IMR-90 (cell line): ENCODE data around the gene GTF2H4. TPM values are rescaled to one million over a fixed set of nuclear protein-coding genes. Genes with fewer than 3 reads are reported as not detected.

ENCODE experiments used
- ATAC-seq: fragments of 200-7000 bp; cut with Tn5 transposase; 2 replicates; pipeline ENCODE4 v1.9.1; 2020; ENCODE audit warnings: low read depth, mild to moderate bottlenecking, moderate library complexity
- BruUV-seq: library from RNA; stranded (reverse); fragments of 400-500 nt; replicated peaks from 2 replicates; lab custom pipeline; 2021; lab: Mats Ljungman, UMichigan
- CTCF ChIA-PET: fragments of 300-600 bp; formaldehyde crosslinking; extraction: SDS; loops from one replicate; lab custom pipeline; 2021; ENCODE audit warnings: antibody characterized with exemption; lab: Yijun Ruan, JAX
- POLR2A ChIA-PET: fragments of 300-600 bp; sonication (Branson Sonifier 250); formaldehyde crosslinking; loops from one replicate; lab custom pipeline; 2022; ENCODE audit warnings: antibody characterized with exemption; ENCODE audit not compliant: unreplicated experiment; lab: Charles Lee
- DNase-seq: peaks from one replicate; pipeline ENCODE4 v3.0.0; 2013
- H2AFZ ChIP-seq: replicated peaks from 2 replicates; pipeline ENCODE3; 2013; ENCODE audit warnings: low read length, mild to moderate bottlenecking; ENCODE audit not compliant: poor library complexity
- H2AK5ac ChIP-seq: 2 replicates; pipeline ENCODE4 v1.6.1; 2013; ENCODE audit warnings: low read depth, low read length, inconsistent platforms
- H2AK9ac ChIP-seq: replicated peaks from 2 replicates; pipeline ENCODE3; 2013; ENCODE audit warnings: mild to moderate bottlenecking, low read depth, low read length, moderate library complexity; ENCODE audit not compliant: poor library complexity
- H2BK120ac ChIP-seq: 2 replicates; pipeline ENCODE4 v1.6.1; 2013; ENCODE audit warnings: low read depth, low read length, inconsistent platforms
- H2BK15ac ChIP-seq: 3 replicates; pipeline ENCODE4 v1.6.1; 2013; ENCODE audit warnings: low read depth, low read length, inconsistent platforms
- H2BK20ac ChIP-seq: 2 replicates; pipeline ENCODE4 v1.6.1; 2013; ENCODE audit warnings: low read depth, mild to moderate bottlenecking, inconsistent platforms, low read length, moderate library complexity
- H2BK5ac ChIP-seq: 2 replicates; pipeline ENCODE4 v1.6.1; 2013; ENCODE audit warnings: mild to moderate bottlenecking, low read depth, low read length, inconsistent platforms; ENCODE audit not compliant: poor library complexity, severe bottlenecking
- H3K14ac ChIP-seq: replicated peaks from 2 replicates; pipeline ENCODE4 v1.6.1; 2013; ENCODE audit warnings: low read depth, low read length, inconsistent platforms
- H3K18ac ChIP-seq: 2 replicates; pipeline ENCODE4 v1.6.1; 2013; ENCODE audit warnings: low read depth, low read length, control low read depth
- H3K23ac ChIP-seq: 2 replicates; pipeline ENCODE4 v1.6.1; 2013; ENCODE audit warnings: low read depth, low read length, inconsistent platforms
- H3K27ac ChIP-seq: 2 replicates; pipeline ENCODE4 v1.5.1; 2013; ENCODE audit warnings: mild to moderate bottlenecking, control low read depth, low read length; ENCODE audit not compliant: insufficient read depth
- H3K27me3 ChIP-seq: 2 replicates; pipeline ENCODE4 v1.6.1; 2013; ENCODE audit warnings: low read length; ENCODE audit not compliant: control insufficient read depth, insufficient read depth
- H3K36me3 ChIP-seq: 2 replicates; pipeline ENCODE4 v1.6.1; 2013; ENCODE audit warnings: low read length, mixed read lengths; ENCODE audit not compliant: control insufficient read depth, insufficient read depth
- H3K4ac ChIP-seq: 2 replicates; pipeline ENCODE4 v1.6.1; 2013; ENCODE audit warnings: low read depth, low read length, inconsistent platforms
- H3K4me1 ChIP-seq: 2 replicates; pipeline ENCODE4 v1.6.1; 2013; ENCODE audit warnings: low read length, mixed read lengths; ENCODE audit not compliant: control insufficient read depth, insufficient read depth
- H3K4me2 ChIP-seq: 2 replicates; pipeline ENCODE4 v1.6.1; 2013; ENCODE audit warnings: low read depth, mild to moderate bottlenecking, control low read depth, low read length, moderate library complexity
- H3K4me3 ChIP-seq: 2 replicates; pipeline ENCODE4 v1.5.1; 2013; ENCODE audit warnings: low read depth, mild to moderate bottlenecking, control low read depth, low read length, moderate library complexity; ENCODE audit not compliant: insufficient read depth
- H3K56ac ChIP-seq: 2 replicates; pipeline ENCODE4 v1.6.1; 2013; ENCODE audit warnings: low read length, inconsistent platforms; ENCODE audit not compliant: insufficient read depth; ENCODE audit errors: extremely low read depth
- H3K79me1 ChIP-seq, 2 experiments: 2 replicates each; pipeline ENCODE4 v1.6.1; 2013; ENCODE audit warnings: low read length in 2 of 2, inconsistent platforms in 1 of 2, low read depth in 1 of 2
- H3K9ac ChIP-seq: 2 replicates; pipeline ENCODE4 v1.6.1; 2013; ENCODE audit warnings: low read depth, low read length, control low read depth
- H3K9me1 ChIP-seq: 2 replicates; pipeline ENCODE4 v1.6.1; 2013; ENCODE audit warnings: low read length, inconsistent platforms; ENCODE audit not compliant: insufficient read depth
- H3K9me3 ChIP-seq: 2 replicates; pipeline ENCODE4 v1.6.1; 2013; ENCODE audit warnings: low read length; ENCODE audit not compliant: control insufficient read depth, insufficient read depth
- H4K20me1 ChIP-seq: 2 replicates; pipeline ENCODE4 v1.6.1; 2013; ENCODE audit warnings: low read length, inconsistent platforms; ENCODE audit not compliant: insufficient read depth
- H4K5ac ChIP-seq: 2 replicates; pipeline ENCODE4 v1.6.1; 2013; ENCODE audit warnings: mild to moderate bottlenecking, low read depth, low read length, control low read depth
- H4K8ac ChIP-seq, 2 experiments: 2 replicates each; pipeline ENCODE4 v1.6.1; 2013; ENCODE audit warnings: low read depth in 2 of 2, low read length in 2 of 2, control low read depth in 1 of 2, inconsistent platforms in 1 of 2
- H4K91ac ChIP-seq: 2 replicates; pipeline ENCODE4 v1.6.1; 2013; ENCODE audit warnings: low read depth, low read length, inconsistent platforms; ENCODE audit not compliant: insufficient read depth
- BHLHE40 ChIP-seq: fragments of 150-350 bp; IDR thresholded peaks from 2 replicates; pipeline ENCODE4 v1.6.1; 2016; ENCODE audit warnings: mild to moderate bottlenecking, low read depth, low read length
- CHD1 ChIP-seq: IDR thresholded peaks from 2 replicates; pipeline ENCODE4 v1.6.1; 2012; ENCODE audit warnings: low read depth, low read length, improper control_type of control experiment
- ELK1 ChIP-seq: fragments of 150-350 bp; IDR thresholded peaks from 2 replicates; pipeline ENCODE4 v1.6.1; 2016; ENCODE audit warnings: low read depth, mild to moderate bottlenecking, low read length, moderate library complexity, borderline replicate concordance
- MAZ ChIP-seq: IDR thresholded peaks from 2 replicates; pipeline ENCODE4 v1.6.1; 2012; ENCODE audit warnings: low read depth, mild to moderate bottlenecking, low read length, improper control_type of control experiment, moderate library complexity, borderline replicate concordance
- RAD21 ChIP-seq: IDR thresholded peaks from 2 replicates; pipeline ENCODE4 v1.6.1; 2012; ENCODE audit warnings: low read length, improper control_type of control experiment
- RFX5 ChIP-seq: IDR thresholded peaks from 2 replicates; pipeline ENCODE4 v1.8.0; 2012; ENCODE audit warnings: low read depth, mild to moderate bottlenecking, low read length, moderate library complexity
- USF2 ChIP-seq: fragments of 150-350 bp; IDR thresholded peaks from 2 replicates; pipeline ENCODE4 v1.6.1; 2017; ENCODE audit warnings: mild to moderate bottlenecking, antibody characterized with exemption, low read length, low read depth
- WGBS, 2 experiments: methylation state at CpG; one replicate each; pipeline versions ENCODE4 v1.1.5 to v1.1.7; 2013; ENCODE audit warnings: missing lambda C conversion rate in 2 of 2; ENCODE audit not compliant: insufficient read length in 1 of 2; ENCODE audit errors: extremely low coverage in 2 of 2; 5-methylcytosine and 5-hydroxymethylcytosine counted together
- dilution Hi-C: fragments of 300-500 bp; cut with HindIII; formaldehyde crosslinking; loops from one replicate; pipeline ENCODE4 v1.14.3; 2018; ENCODE audit warnings: low sequenced_read_pairs; ENCODE audit not compliant: unreplicated experiment
- in situ Hi-C: fragments of 300-500 bp; cut with MboI; formaldehyde crosslinking; loops from 3 replicates; pipeline ENCODE4 v1.14.3; 2019; ENCODE audit warnings: low sequenced_read_pairs, inconsistent platforms, mixed read lengths
- intact Hi-C: fragments of 100-400 bp; cut with micrococcal nuclease; formaldehyde crosslinking; loops from 2 replicates; pipeline ENCODE4 v1.10.0; 2022
- polyA plus RNA-seq, 3 experiments: library from polyadenylated mRNA; depleted of rRNA; stranded (reverse); fragments of >200 nt; gene quantifications; 2 replicates each; pipeline ENCODE4 v1.2.3, GENCODE V29; 2012; ENCODE audit warnings: low replicate concordance in 1 of 3
- total RNA-seq: library from RNA; depleted of rRNA; stranded (reverse); fragments of >200 nt; gene quantifications from 2 replicates; pipeline ENCODE4 v1.2.3, GENCODE V29; 2012

Gene GTF2H4
- total and polyA plus RNA-seq, 2 of the 4 experiments (the other 2 are of a cell fraction) = 13.4 to 30.8 TPM

GRCh38 chr6:30893666-30894065 is 14.3 kb upstream of the GTF2H4 start:
- no peak overlapping the region for H2BK20ac ChIP-seq
- no peak overlapping the region for H4K8ac ChIP-seq
- H2BK15ac ChIP-seq = no peak overlapping the region
- no peak overlapping the region for H2BK5ac ChIP-seq
- H2AK5ac ChIP-seq = no peak overlapping the region
- no TSS peak for BruUV-seq
- H2BK120ac ChIP-seq = no peak overlapping the region
- H3K27me3 ChIP-seq = no peaks in the 10 kb centered on the region
- peaks cover 4% of the 10 kb centered on the region; the same call in 1 of the 2 replicates for H3K4me1 ChIP-seq
- no peaks in the 10 kb centered on the region for H3K9me3 ChIP-seq
- no peak overlapping the region for H3K56ac ChIP-seq
- POLR2A ChIA-PET = no interaction called here
- CTCF ChIA-PET = no interaction called here
- intact Hi-C loops (no loop called here), in situ Hi-C loops (no loop called here), dilution Hi-C loops (no loop called here)
- H4K5ac ChIP-seq = no peak overlapping the region
- no peak overlapping the region for H3K14ac ChIP-seq
- no peak overlapping the region for H3K4me3 ChIP-seq
- H2AFZ ChIP-seq = no peak overlapping the region
- H4K91ac ChIP-seq = no peak overlapping the region
- H3K4ac ChIP-seq = no peak overlapping the region
- TF ChIP-seq MAZ = no peak
- no peak for TF ChIP-seq CHD1
- TF ChIP-seq BHLHE40 = no peak
- TF ChIP-seq RAD21 = no peak
- TF ChIP-seq USF2 = no peak
- TF ChIP-seq ELK1 = no peak
- TF ChIP-seq RFX5 = no peak
- no peak overlapping the region for H3K23ac ChIP-seq
- H3K36me3 ChIP-seq = peaks cover 73% of the 10 kb centered on the region
- no peak overlapping the region for H3K4me2 ChIP-seq
- DNase-seq (no peak), ATAC-seq (no peak)
- peaks cover 3 to 26% of the 10 kb centered on the region in 2 experiments for H3K79me1 ChIP-seq
- H3K9ac ChIP-seq = no peak overlapping the region
- 90% methylated on average over 3 of the region's 8 CpGs; no CpG with 5 or more reads in 1 of the 2 experiments for WGBS, 2 experiments
- H3K27ac ChIP-seq = no peak overlapping the region
- H2AK9ac ChIP-seq = no peak overlapping the region
- no peak overlapping the region for H3K18ac ChIP-seq
- H4K20me1 ChIP-seq = no peaks in the 10 kb centered on the region; the same call in 1 of the 2 replicates
- no peaks in the 10 kb centered on the region for H3K9me1 ChIP-seq
